ENCODE data around the gene MBTPS1. TPM values are rescaled to one million over a fixed set of nuclear protein-coding genes. Genes with fewer than 3 reads are reported as not detected.

Gene MBTPS1
- total RNA-seq, 1 donor from 2014 or later: 63.4 TPM

Other genes starting within 250 kb of the MBTPS1 start
- 2.4 and 2.6 TPM in 2 replicates for gene MLYCD, start 217.8 kb downstream of the MBTPS1 start, total RNA-seq
- 1.1 and 1.8 TPM in 2 replicates for gene OSGIN1, start 163.7 kb downstream of the MBTPS1 start, total RNA-seq
- not detected in 2 replicates for gene NECAB2, start 148.7 kb downstream of the MBTPS1 start, total RNA-seq
- gene SLC38A8, start 74.1 kb downstream of the MBTPS1 start, total RNA-seq: not detected in 2 replicates
- 25.9 and 36.3 TPM in 2 replicates for gene HSDL1, start 28.2 kb upstream of the MBTPS1 start, total RNA-seq
- gene DNAAF1, start 28.4 kb upstream of the MBTPS1 start, total RNA-seq: not detected in 2 replicates
- 7.3 and 7.9 TPM in 2 replicates for gene TAF1C, start 70.1 kb upstream of the MBTPS1 start, total RNA-seq
- gene ADAD2, start 74.2 kb upstream of the MBTPS1 start, total RNA-seq: not detected in 2 replicates
- not detected in 2 replicates for gene KCNG4, start 123.1 kb upstream of the MBTPS1 start, total RNA-seq
- gene WFDC1, start 177.9 kb upstream of the MBTPS1 start, total RNA-seq: not detected in 2 replicates

All from bronchial epithelial cell (primary cell).